ENCODE data around the gene UGT3A2. TPM values are rescaled to one million over a fixed set of nuclear protein-coding genes. Genes with fewer than 3 reads are reported as not detected.

Gene UGT3A2
- total and polyA plus RNA-seq, 2 of the 8 experiments (the other 6 are each of a cell fraction or from before 2014, with no cell fraction given) = 19.4 to 28.8 TPM

DNA sequence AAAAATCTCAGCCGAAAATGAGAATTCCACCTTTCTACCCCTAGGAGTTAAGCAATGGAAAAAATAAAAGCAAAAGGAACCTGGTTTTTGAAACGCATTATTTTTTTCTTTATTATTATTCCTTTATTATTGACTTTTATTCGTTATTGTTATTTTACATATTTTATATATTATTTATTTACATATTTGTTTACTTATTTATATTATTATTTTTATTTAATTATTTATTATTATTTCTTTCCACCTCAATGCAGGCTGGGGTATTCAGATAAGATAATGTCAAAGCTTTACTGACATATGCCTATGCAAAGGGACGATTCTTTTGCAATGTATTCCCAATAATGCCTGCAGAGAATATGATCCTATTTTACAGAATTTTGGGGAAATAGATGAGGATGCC lies 16.7 kb downstream of the UGT3A2 start:
- Histone ChIP-seq H2AK5ac (ENCODE audit: low read depth, low read length) (no peak overlapping the region), H4K20me1 (replicated peaks in 1 of 2; ENCODE audit: control insufficient read depth in 1 of 2, insufficient read depth in 2 of 2, low read length in 2 of 2) (no peaks in the 10 kb centered on the region), H3K79me1 (ENCODE audit: low read depth, low read length) (no peaks in the 10 kb centered on the region), H2BK15ac (ENCODE audit: low read length) (no peak overlapping the region), H2BK12ac (ENCODE audit: low read depth, low read length) (no peak overlapping the region), H3K18ac (ENCODE audit: extremely low read depth, low read length) (no peak overlapping the region), H3K4ac (replicated peaks; ENCODE audit: insufficient read length, low read depth, low read length) (no peak overlapping the region), H3K4me2 (ENCODE audit: insufficient read depth in 1 of 2, low read depth in 2 of 2, low read length in 2 of 2) (no peak overlapping the region), H3K14ac (ENCODE audit: insufficient read length) (no peak overlapping the region), H4K5ac (ENCODE audit: insufficient read length, low read depth, low read length) (no peak overlapping the region), H3K9me3 (ENCODE audit: insufficient read depth in 2 of 2, low read depth in 1 of 2, low read length in 1 of 2) (no peaks in the 10 kb centered on the region), H3K4me3 (ENCODE audit: extremely low read depth in 1 of 4, insufficient read depth in 2 of 4, low read depth in 3 of 4, low read length in 4 of 4) (no peak overlapping the region), H3K79me2 (ENCODE audit: control insufficient read depth in 1 of 2, insufficient read depth in 2 of 2, low read length in 2 of 2) (no peaks in the 10 kb centered on the region), H3K56ac (replicated peaks; ENCODE audit: insufficient read length, low read depth, low read length) (no peak overlapping the region), H3K36me3 (ENCODE audit: control insufficient read depth in 2 of 4, insufficient read depth in 4 of 4, low read length in 3 of 4) (peaks cover 0 to 2% (median 0%) of the 10 kb centered on the region in 4 experiments; a peak in 1 of 8 replicates), H3K4me1 (replicated peaks in 1 of 4; ENCODE audit: control insufficient read depth in 3 of 4, insufficient read depth in 4 of 4, low read length in 3 of 4) (no peaks in the 10 kb centered on the region), H3K9ac (replicated peaks in 1 of 4; ENCODE audit: extremely low read depth in 1 of 4, low read depth in 3 of 4, low read length in 3 of 4) (no peak overlapping the region), H4K8ac (ENCODE audit: extremely low read depth, insufficient read depth, low read length) (no peak overlapping the region), H2BK20ac (ENCODE audit: low read length) (no peak overlapping the region), H2BK5ac (ENCODE audit: low read depth, low read length) (no peak overlapping the region), H4K91ac (replicated peaks; ENCODE audit: insufficient read length, low read length) (no peak overlapping the region), H3K27ac (ENCODE audit: low read depth, low read length) (no peak overlapping the region), H3K23me2 (ENCODE audit: low read depth, low read length) (no peaks in the 10 kb centered on the region; the same call in 1 of the 2 replicates), H3K23ac (ENCODE audit: insufficient read length) (no peak overlapping the region), H3K27me3 (replicated peaks in 1 of 4; ENCODE audit: control insufficient read depth in 3 of 4, extremely low read depth in 1 of 4, insufficient read depth in 3 of 4, low read length in 3 of 4) (no peaks in the 10 kb centered on the region), H2BK120ac (replicated peaks; ENCODE audit: low read depth, low read length) (no peak overlapping the region), H2AFZ (ENCODE audit: low read length) (no peak overlapping the region)
- WGBS, 2 experiments (ENCODE audit: extremely low coverage in 1 of 2, insufficient coverage in 1 of 2, insufficient read length in 1 of 2, insufficient replicate concordance in 2 of 2, low coverage in 1 of 2, low lambda C conversion rate in 2 of 2, missing lambda C conversion rate in 1 of 2) = 83% methylated on average over 4 of the region's 4 CpGs; no CpG with 5 or more reads in 1 of the 2 experiments
- TF ChIP-seq HDAC6 (IDR thresholded peaks at IDR 0.05; ENCODE audit: low read depth, low read length) = no peak
- no peak for TF ChIP-seq GTF2F1 (IDR thresholded peaks at IDR 0.05; ENCODE audit: borderline replicate concordance, low read depth, low read length)
- TF ChIP-seq KDM4A (IDR thresholded peaks at IDR 0.05; ENCODE audit: low read depth, low read length, severe bottlenecking) = no peak
- no peak for TF ChIP-seq EP300 (IDR thresholded peaks at IDR 0.05; ENCODE audit: borderline replicate concordance in 1 of 2, low read depth in 2 of 2, low read length in 2 of 2)
- TF ChIP-seq RNF2 (IDR thresholded peaks at IDR 0.05; ENCODE audit: borderline replicate concordance, low read depth, low read length, missing control alignments, poor library complexity, severe bottlenecking) = no peak
- TF ChIP-seq, protein P1, sequence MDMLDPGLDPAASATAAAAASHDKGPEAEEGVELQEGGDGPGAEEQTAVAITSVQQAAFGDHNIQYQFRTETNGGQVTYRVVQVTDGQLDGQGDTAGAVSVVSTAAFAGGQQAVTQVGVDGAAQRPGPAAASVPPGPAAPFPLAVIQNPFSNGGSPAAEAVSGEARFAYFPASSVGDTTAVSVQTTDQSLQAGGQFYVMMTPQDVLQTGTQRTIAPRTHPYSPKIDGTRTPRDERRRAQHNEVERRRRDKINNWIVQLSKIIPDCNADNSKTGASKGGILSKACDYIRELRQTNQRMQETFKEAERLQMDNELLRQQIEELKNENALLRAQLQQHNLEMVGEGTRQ (IDR thresholded peaks at IDR 0.05; ENCODE audit: low read length) = no peak
- TF ChIP-seq NANOG (IDR thresholded peaks at IDR 0.05; ENCODE audit: insufficient read depth, low read depth, low read length, poor library complexity, severe bottlenecking) = no peak
- no peak for TF ChIP-seq SAP30 (IDR thresholded peaks at IDR 0.05; ENCODE audit: insufficient read depth, insufficient replicate concordance, low read length)
- ChIA-PET CTCF (ENCODE audit: partially characterized antibody) (no interaction called here), POLR2A (ENCODE audit: partially characterized antibody) (interaction anchor here (0.5 kb wide), 1 partner anchor 51 kb away, joined by 3 read pairs; no protein-coding TSS in a partner anchor)
- FAIRE-seq (no peak), DNase-seq (ENCODE audit: low read depth in 1 of 2, low spot score in 2 of 2) (no peak)

Data from H1 (cell line).